ENCODE measurements around the gene TTC39B.
A peak's percentile ranks its signal among the peaks of the same experiment; 100 is the strongest.

TTC39B gene

GRCh38 chr9:15300218-15300617, 6.8 kb downstream of the TTC39B start:
- DNase-seq = no peak

GRCh38 chr9:15299374-15299939, 7.6 kb downstream of the TTC39B start:
- DNase-seq = peak; percentile 39

- DNase-seq = no peak
Observed at GRCh38 chr9:15298362-15298761, 8.7 kb downstream of the TTC39B start.

GRCh38 chr9:15295761-15296405, 11.1 kb downstream of the TTC39B start:
- no peak for DNase-seq

DNA sequence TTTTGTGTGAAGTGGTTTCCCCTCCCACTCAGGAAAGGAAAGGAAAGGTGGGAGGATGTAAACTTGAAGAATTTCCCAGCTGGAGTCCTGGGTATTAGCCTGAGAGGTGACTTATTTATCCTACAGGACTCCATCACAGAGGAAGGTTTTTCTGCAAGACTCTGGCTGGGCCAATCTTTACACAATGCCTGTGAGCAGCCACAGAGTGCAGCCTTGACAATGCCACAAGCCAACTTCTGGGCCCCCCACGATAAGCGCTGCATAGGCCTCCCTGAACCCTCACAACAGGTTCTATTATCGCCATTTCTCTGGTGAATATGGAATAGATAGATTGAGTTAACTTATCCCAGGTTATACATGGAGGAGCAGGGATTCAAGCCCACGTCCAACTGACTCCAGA, 12.4 kb downstream of the TTC39B start:
- DNase-seq = no peak

GRCh38 chr9:15293804-15294316, 13.2 kb downstream of the TTC39B start:
- DNase-seq = peak; percentile 29

- DNase-seq = no peak
Observed at GRCh38 chr9:15293084-15293483, 13.9 kb downstream of the TTC39B start.

DNA sequence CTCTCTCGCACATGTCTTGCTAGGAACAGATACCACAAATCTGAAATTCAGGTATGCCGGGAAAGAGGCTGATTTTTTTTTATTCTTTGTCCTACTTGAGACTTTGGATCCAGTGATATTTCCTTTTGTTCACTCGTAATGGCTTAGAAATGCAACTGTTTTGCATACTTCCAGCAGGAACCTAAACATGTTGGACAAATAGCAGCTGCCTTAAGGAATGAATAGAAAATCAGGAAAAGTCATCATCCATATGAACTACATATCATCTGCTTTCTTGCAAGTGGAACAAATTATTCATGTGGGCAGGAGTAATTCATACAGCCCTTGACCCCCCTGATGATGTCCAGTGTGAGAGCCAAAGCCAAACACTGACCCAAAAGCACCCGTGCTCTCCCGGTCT, 17.4 kb downstream of the TTC39B start:
- no peak for DNase-seq

GRCh38 chr9:15287309-15287708, 19.7 kb downstream of the TTC39B start:
- no peak for DNase-seq

GRCh38 chr9:15286161-15286821, 20.7 kb downstream of the TTC39B start:
- no peak for DNase-seq

DNA sequence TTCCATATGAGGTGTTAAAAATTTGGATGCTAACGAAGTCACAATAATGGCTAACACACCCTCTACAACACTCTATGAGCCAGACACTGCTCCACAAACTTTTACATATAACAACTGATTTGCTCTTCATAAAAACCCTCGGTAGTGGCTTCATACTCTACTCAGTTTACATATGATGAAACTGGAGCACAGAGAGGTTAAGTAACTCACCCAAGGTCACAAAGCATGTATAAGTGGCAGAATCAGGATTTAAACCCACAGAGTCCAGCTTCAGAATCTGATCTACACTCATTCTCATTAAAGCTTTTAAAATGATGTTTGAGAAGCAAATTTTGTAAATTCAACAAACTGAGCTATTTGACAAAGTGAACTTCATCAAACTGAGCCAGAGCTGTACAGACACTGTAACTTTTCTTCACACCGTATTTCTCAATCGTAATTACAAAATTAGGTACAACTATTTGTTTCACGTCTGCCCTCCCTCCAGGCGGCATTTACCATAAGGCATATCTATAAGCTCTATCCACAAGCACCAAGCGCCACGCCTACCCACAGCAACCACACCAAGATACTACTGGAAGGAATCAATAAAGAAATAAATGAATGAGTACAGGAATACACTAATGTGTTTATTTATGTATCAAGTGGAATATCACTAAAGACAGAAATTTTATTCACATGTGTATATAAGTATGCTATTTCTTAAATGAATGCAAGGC, 24.3 kb downstream of the TTC39B start:
- DNase-seq = no peak

GRCh38 chr9:15280647-15281046, 26.4 kb downstream of the TTC39B start:
- DNase-seq = no peak

DNA sequence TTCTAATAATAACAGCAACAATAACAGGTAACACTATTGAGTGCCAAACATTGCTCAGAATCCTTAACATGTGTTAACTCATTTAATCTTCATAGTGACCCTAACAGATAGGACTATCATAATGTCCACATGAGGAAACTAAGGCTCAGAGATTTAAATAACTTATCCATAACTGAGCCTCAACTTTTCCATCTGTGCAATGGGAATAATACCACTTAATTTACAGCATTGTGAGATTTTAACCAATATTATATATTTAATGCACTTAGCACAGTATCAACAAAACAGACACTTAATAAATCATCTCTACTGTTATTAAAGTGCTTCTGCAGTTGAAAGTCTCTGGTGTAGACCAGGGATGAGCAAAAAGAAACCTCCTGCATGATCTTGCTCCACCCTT, 28.2 kb downstream of the TTC39B start:
- no peak for DNase-seq

DNA sequence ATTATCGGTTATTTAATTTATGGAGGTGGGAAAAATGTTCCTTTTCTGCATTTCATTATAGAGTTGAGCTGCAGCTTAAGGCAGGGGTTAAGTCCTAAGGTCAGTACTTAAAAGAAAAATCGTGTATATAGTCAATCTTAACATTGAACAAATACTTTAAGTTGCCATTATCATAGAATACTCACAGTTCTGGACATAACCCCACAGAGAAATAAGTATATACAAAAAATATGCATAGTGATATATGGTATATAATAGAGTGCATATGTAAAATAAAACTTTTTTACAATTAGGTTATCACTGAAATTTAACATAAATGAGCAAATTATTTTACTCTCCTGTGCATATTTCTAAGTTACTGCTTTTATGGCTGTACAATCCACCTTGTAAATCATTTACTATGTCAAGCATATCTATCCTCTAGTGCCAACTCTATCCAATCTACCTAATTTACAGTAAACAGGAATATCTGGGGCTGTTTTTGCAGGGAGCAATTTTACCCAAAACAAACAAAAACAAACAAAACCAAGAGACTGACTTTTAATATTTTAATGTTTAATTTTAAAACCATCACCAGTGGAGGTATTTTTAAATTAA, 28.8 kb downstream of the TTC39B start:
- DNase-seq = no peak

DNA sequence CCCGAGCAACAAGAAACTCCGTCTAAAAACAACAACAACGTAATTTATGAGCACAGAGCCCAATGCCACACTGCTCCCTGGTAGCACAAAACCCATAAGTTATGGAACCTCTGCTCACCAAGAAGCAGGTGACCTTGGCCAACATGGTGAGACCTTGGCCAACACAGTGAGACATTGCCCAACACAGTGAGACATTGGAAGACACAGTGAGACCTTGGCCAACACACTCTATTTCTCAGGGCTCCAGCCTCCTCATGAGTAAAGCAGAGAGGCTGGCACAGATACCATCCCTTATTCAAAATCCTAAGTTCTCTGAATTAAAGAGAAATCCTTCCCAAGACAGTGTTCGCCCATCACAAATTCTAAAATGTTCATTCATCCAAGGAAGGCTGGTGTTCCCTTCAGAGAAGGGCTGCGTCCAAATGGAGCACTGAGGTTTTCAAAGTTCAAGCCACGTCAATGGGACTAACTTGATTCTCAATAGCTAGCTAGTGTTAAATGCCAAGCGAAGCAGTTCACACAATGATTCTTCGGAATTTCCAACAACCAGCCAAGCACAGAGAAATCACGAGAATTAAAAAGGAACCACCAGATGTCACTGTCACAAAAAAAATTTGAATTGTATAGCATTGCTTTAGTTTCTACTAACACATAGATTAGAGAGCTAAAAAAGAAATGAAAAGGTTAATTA, 29.5 kb downstream of the TTC39B start:
- DNase-seq = no peak

GRCh38 chr9:15276328-15276938, 30.6 kb downstream of the TTC39B start:
- no peak for DNase-seq

GRCh38 chr9:15274425-15274824, 32.6 kb downstream of the TTC39B start:
- DNase-seq = no peak

- DNase-seq = no peak
Observed at GRCh38 chr9:15272377-15272928, 34.6 kb downstream of the TTC39B start.

GRCh38 chr9:15271403-15271802, 35.6 kb downstream of the TTC39B start:
- peak; percentile 10 for DNase-seq

- no peak for DNase-seq
Observed at GRCh38 chr9:15268782-15269181, 38.2 kb downstream of the TTC39B start.

DNA sequence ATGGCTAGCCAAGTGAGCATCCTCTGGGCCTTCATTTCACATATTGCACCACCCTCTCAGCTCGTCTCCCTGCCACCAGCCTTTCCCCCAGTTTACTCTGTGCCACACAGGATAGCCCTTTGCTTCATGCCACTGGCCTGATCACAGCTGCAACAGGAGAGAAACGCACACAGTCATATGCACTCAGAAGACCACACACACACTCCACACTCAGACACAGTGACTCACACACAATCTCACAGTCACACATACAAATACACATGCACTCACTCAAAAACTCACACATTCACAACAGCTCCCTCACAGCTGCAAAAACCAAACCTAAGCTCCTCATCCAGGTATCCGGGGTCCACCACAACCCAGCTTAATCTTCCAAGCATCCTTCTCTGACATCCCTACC, 38.7 kb downstream of the TTC39B start:
- no peak for DNase-seq

- no peak for DNase-seq
Observed at GRCh38 chr9:15264918-15265317, 42.1 kb downstream of the TTC39B start.

All from effector CD4-positive, alpha-beta T cell (primary cell).